ENCODE results near the gene LAPTM4A. TPM values are rescaled to one million over a fixed set of nuclear protein-coding genes. Genes with fewer than 3 reads are reported as not detected.

Gene LAPTM4A
- total RNA-seq, 1 donor from 2014 or later = 85.4 TPM

DNA sequence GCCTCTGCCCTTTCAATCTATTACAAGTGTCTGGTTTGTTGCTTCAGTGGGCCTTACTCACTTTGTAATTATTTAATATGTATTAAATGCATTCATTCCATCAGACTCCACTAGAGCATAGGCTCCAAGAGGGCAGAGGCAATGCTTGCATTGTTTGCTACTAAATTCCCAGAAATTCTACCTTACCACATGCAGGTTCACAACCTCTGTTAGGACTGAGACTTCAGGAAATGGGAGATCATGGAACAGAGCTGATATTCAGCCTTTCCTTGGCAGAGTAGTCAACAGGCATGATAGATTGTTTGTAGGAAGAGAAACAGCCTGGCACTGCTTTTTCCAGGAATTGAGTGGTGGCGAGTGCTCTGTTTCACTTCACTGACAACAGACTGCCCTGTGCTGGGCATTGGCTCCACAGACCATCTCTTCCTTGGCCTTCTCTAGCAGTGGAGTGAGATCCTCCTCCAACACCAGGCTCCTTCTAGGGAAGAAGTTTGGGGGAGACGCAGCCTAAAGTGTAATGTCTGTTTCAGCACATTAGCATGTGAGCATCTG, 32.8 kb downstream of the LAPTM4A start:
- ATAC-seq = no peak

- no peak for ATAC-seq
Observed at GRCh38 chr2:20016346-20016745, 35.1 kb downstream of the LAPTM4A start.

- peak; percentile 51 for ATAC-seq
Observed at GRCh38 chr2:20015482-20016083, 35.8 kb downstream of the LAPTM4A start.

- ATAC-seq = peak; percentile 15
Observed at GRCh38 chr2:20013126-20013849, 38.1 kb downstream of the LAPTM4A start.

DNA sequence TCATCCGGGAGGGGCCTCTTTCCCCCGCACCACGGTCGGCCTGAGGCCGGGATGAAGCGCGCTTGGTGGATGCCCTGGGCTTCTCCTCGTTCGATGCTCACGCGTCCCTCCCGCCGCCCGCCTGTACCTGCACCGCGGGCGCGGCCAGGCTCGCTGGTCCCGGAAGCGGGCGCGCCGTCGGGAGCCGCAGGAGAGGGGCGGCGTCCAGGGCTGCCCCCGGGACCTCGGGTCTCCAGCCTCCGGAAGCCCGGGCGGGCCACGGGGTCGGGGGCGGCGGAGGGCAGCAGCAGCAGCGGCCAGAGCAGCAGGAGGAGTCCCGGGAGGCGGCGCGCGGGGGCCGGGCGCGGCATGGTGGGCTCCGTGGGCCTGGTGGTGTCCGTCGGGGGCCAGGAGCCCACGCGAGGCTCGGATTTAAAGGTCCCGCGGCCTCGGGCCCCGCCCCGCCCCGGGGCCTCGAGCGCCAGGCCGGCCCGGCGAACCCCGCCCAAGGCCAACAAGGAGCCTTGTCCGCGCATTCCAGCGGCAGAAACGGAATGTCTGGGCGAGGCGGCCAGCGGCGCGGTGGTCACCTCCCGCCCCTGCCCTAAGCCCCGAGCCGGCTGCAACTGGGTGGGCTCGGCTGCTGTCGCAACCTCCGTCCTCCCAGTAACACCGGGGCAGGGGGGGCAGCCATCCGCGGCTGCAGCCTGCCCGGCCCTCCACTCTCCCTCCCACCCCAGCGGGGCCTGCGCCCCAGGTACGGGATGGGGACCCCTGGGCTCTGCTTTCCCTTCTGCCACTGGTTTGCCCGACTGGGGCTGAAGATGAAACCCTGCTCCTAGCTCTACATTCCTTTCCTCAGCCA, 38.9 kb downstream of the LAPTM4A start, which contains the start of gene MATN3:
Gene MATN3, minus strand, starts transcription at position 387 of the 844 bp plus-strand sequence. Its CDS starts 37 bp downstream, at position 350.
- ATAC-seq = peak; percentile 68

GRCh38 chr2:20012032-20012281, 39.5 kb downstream of the LAPTM4A start:
- no peak for ATAC-seq

DNA sequence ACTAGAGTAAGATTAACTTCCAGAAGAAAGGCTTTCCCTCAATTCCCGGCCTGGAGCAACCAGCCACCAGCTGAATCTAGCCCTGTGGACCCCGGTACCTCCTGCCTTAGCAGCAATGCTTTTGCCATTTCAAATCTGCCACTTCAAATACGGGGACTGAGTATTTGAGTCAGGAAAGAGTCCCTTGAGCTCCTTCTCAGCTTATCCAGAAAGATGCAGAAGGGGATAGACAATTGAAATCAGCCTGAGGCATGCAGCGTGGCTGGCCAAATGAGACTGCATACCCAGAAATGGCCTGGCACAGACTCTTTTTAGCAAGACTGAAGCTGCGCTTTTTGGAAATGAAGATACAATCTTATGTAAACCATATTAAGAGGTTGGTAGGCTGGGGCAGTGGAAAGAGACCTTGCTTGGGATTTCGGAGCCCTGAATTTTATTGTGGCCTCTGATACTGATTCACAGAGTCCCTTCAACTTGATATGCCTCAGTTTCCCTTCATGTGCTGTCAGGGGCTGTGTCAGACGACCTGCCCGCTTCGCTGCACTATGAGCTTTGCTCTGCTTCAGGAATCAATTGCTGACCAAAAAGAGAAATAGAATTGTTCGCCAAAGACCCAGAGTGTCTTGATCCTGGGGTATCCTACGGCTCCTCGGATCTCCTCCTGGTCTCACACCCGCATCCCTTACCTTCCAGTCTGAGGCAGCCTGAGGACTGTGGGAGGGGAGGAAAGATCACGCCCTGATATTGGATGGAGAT, 40.0 kb downstream of the LAPTM4A start:
- ATAC-seq = no peak

DNA sequence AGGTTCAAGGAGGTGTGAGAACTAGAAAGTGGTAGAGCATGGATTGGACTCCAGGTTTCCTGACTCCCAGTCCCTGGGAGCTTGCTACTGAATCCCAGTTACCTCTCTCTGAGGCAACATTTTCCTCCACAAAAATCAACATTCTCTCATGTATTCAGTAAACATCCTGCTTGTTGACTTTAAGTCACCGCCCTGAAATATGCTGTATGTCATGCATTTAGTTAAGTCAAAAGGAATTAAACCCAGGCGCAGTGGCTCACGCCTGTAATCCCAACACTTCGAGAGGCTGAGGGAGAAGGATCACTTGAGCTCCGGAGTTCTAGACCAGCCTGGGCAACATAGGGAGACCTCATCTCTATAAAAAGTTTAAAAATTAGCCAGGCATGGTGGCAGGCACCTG, 42.7 kb downstream of the LAPTM4A start:
- no peak for ATAC-seq

DNA sequence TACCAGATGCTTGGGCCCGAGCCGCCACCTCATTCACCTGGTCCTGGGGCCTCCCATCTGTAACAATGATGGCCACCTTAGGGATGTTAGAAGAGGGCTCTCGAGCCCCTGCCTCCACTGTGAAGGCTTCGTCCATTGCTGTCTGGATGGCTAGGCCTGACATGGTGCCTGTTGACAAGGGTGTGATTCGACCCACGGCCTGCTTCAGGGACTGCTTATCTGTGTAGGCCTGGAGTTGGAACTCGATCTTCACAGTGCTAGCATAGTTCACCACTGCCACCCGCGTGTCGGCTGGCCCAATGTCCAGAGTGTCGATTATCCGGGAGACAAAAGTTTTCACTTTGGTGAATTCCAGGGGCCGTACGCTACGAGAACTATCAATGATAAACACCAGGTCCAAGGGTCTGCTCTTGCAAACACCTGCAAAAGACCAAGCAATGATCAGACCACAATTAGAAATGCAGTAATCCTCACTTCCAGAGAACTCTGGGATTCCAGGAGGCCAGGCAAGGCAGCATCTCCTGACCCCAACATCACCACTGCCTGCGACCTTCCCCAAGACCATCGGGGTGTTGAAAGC, 45.4 kb downstream of the LAPTM4A start:
- no peak for ATAC-seq

DNA sequence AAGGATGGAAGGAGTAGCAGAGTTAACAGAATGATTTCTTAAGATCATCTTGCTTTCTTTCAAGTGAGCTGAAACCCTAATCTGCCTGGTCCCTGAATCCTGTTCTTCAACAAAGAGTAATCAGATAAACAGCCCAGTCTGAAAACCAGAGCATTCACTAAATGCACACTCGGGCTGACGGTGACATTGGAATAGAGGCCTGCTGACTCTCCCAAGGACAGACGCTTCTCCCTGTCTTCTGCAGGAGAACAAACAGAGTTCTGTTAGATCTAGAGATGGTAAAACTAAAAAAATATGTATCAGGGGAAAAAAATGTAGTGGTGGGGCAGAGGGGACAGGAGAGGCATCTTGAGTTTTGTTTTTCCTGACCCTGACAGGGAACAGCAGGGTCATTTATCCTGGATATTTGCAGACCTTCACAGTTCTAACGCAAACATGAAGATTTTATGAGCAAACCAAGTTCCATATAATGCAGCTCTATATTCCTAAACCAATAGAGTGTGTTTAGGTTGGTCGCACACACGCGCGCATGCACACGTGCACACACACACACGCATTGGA, 46.3 kb downstream of the LAPTM4A start:
- no peak for ATAC-seq

DNA sequence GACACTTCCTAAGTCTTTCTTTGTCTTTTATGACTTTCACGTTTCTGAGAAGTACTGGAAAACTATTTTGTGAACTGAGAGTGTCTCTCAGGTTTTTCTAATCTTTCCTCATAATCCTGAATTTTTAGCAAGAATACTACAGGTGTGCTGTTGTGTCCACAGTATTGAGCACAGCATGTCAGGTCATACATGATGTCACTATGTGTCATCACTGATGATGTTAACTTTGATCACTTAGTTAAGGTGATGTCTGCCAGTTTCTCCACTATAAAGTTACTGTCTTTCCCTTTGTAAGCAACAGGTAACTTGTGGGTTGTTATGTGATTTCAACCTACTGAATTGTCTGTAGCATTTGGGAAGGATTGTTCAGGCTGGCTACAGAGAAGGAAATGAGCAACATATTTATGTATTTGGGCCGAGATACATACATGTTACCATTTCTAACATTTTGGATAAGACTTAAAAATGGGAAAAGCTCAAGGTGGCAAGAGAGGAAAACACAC, 50.0 kb downstream of the LAPTM4A start:
- no peak for ATAC-seq

DNA sequence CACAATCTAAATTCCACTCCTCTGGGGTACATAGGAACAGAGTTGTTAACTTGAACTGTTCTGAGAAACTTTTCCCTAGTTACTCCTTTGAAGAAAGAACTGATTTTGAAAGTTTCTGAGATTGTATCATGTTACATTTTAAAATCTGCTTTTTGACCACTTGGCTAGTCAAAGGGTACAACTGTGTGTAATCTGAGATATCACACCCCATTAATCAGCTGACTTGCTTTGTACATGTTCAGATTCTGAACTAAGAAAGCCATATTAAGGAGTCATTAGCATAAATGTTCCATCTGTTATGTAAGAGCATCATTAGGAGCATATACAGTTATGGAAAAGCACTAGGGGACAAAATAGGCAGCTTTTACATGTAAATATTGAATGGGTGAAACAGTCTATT, 57.7 kb downstream of the LAPTM4A start:
- no peak for ATAC-seq

- ATAC-seq = no peak
Observed at GRCh38 chr2:19991895-19992294, 59.5 kb downstream of the LAPTM4A start.

DNA sequence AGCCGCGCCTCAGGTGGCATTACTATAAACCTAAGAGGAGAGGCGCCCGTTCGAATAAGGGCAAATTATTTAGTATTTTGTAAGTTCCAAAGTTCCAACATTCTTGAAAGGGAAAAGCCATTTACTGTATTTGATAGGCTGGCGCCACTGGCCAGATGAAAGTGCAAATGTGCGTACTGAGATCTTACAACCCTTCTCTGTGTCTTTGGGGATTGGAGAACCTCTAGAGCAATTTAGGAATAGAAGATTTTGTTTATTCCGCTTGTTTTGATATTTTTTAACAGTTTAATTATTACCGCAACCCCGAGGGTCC, 61.1 kb downstream of the LAPTM4A start:
- ATAC-seq = no peak

DNA sequence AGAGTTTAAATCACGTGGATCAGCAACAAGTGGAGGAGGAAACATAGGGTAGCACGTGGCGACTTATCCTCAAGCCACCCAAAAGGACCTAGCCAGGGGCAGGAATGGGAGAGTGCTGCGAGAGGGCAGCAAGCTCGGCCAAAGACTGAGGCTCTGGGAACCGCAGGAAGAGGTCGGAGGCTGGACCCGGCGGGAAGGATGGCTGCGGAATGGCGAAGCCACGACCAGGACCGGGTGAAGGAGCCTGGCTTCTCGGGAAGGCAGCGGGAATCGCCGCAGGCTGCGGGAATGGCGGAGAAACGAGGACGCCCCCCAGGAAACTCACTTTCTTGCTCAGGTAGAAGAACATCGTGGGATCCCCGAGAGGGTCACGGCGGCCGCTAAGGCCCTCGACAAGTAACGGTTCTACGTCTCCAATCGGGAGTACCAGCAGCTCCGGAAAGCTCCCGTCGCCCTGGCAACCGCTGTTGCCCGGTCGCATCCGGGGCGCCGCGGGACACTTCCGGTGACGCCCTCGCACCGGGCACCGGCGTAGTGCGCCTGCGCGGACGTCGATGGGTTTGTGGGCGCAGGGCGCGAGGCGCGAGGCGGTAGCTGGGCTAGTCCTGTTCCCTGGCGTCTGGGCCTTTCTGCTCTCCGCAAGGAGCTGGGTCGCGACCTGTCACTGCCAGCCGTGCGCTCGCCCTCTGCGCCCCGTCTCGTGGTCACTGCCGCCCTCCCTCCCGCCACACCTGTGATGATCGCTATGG, 61.6 kb downstream of the LAPTM4A start, which contains the start of gene WDR35:
Gene WDR35, minus strand, starts transcription at position 439 of the 749 bp plus-strand sequence. Its CDS starts 90 bp downstream, at position 349.
- peak; percentile 98 for ATAC-seq

GRCh38 chr2:19989342-19989666, 62.1 kb downstream of the LAPTM4A start:
- no peak for ATAC-seq

DNA sequence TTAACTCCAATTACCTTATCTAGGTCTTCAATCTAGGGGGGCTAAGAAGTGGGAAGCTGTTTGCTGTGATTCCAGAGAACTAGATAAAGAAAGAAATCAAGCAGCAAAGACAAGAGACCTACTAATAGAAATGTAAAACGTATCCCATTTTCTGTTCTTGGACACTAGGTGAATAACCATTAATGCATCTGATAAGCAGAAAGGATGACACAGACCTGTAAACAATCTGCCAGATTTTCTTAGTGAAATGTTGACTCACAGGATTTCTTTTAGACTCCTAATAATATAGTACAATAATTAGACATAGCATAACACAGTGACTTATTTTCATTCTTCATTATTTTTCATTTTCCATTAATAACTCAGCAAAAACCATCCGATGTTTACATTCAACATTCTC, 62.8 kb downstream of the LAPTM4A start:
- ATAC-seq = no peak

DNA sequence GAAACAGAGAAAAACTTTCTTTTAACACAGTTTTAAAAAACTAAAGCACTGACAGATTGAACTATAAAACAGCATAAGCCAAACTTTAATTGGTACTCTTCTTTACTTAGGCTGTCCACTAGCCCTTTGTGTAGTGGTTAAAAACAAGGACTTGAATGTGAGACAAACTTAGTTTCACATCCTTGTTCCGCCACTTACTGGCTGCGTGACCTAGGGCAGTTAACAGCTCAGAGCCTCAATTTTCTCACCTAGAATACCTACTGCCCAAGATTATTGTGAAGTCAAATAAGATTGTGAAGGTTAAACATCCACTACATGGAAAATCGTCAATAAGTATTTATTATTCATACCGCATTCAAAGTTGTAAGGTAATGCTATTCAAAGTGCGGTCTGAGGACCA, 63.5 kb downstream of the LAPTM4A start:
- ATAC-seq = no peak

Measured in esophagus mucosa (tissue), 1 donor.